ENCODE results near the gene PCNX2.

Gene PCNX2

GRCh38 chr1:232979558-232979957 is 316.0 kb downstream of the PCNX2 start:
- DNase-seq: no peak

- no peak for DNase-seq
These were observed 316.7 kb downstream of the PCNX2 start for GRCh38 chr1:232978815-232979214.

GRCh38 chr1:232978091-232978634 is 317.4 kb downstream of the PCNX2 start:
- no peak for DNase-seq

- DNase-seq: no peak
These were observed 320.6 kb downstream of the PCNX2 start for GRCh38 chr1:232974971-232975370.

GRCh38 chr1:232973652-232974611 is 321.6 kb downstream of the PCNX2 start:
- DNase-seq: no peak

- DNase-seq: no peak
These were observed 325.0 kb downstream of the PCNX2 start for GRCh38 chr1:232970508-232970907.

GRCh38 chr1:232969799-232970198 is 325.7 kb downstream of the PCNX2 start:
- no peak for DNase-seq

GRCh38 chr1:232968965-232969364 is 326.6 kb downstream of the PCNX2 start:
- no peak for DNase-seq

- no peak for DNase-seq
These were observed 327.1 kb downstream of the PCNX2 start for GRCh38 chr1:232968391-232968790.

GRCh38 chr1:232966663-232967062 is 328.9 kb downstream of the PCNX2 start:
- no peak for DNase-seq

- DNase-seq: no peak
These were observed 329.7 kb downstream of the PCNX2 start for GRCh38 chr1:232965912-232966217.

- DNase-seq: no peak
These were observed 330.2 kb downstream of the PCNX2 start for GRCh38 chr1:232965124-232965911.

GRCh38 chr1:232964601-232965000 is 330.9 kb downstream of the PCNX2 start:
- no peak for DNase-seq

- no peak for DNase-seq
These were observed 332.5 kb downstream of the PCNX2 start for GRCh38 chr1:232962761-232963745.

- no peak for DNase-seq
These were observed 337.5 kb downstream of the PCNX2 start for GRCh38 chr1:232958067-232958466.

GRCh38 chr1:232956081-232956480 is 339.4 kb downstream of the PCNX2 start:
- DNase-seq: no peak

GRCh38 chr1:232954594-232955365 is 340.7 kb downstream of the PCNX2 start:
- DNase-seq: no peak

- DNase-seq: no peak
These were observed 342.7 kb downstream of the PCNX2 start for GRCh38 chr1:232952514-232953499.

- DNase-seq: no peak
These were observed 343.9 kb downstream of the PCNX2 start for GRCh38 chr1:232951605-232952004.

- no peak for DNase-seq
These were observed 344.3 kb downstream of the PCNX2 start for GRCh38 chr1:232951180-232951579.
